WI38 (cell line): ENCODE data around the gene HCFC1R1.

ENCODE experiments used
- H3K4me3 ChIP-seq: 2 replicates; pipeline ENCODE4 v1.5.1; 2011; ENCODE audit warnings: low read depth, mild to moderate bottlenecking, control low read depth, low read length
- TF ChIP-seq, protein P1 (sequence below): IDR thresholded peaks from 2 replicates; pipeline ENCODE4 v1.5.1; 2012; ENCODE audit warnings: low read depth, mild to moderate bottlenecking, control low read depth, low read length

Gene HCFC1R1

DNA sequence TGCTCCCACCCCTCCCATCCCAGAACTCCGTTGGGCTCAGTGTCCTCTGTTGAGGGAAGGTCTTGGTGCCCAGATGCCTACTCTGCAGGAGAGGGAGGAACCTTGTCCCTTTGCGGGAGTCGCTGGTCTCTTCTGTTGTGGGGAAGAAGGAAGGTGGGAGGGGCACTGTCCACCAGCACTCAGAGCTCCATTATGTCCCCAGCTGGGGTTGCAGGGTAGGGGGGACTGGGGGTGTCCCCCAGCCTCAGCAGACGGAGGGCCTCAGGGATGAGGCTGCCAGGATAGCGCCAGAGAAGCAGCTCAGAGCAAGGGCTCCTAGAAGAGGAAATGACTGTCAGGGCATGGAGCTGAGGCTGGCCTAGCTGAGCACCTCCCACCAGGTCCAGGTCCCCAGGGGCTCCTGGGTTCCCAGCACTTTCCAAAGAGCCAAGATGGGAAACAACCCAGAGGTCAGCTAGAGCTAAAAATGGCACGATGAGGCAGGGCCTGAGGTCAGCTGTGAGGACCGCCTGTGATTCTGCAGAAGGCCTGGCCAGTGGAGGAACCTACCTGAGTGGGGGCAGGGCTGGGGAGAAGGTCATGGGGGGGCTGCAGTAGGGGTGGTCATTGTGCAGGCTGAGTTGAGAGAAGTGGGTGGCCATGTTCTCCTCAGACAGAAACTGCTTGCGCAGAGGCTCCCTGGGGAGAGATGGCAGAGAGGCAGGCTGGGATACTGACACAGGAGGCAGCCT is 893 bp downstream of the HCFC1R1 start:
- peak overlapping the region; percentile 93 for H3K4me3 ChIP-seq
- TF ChIP-seq, protein P1, sequence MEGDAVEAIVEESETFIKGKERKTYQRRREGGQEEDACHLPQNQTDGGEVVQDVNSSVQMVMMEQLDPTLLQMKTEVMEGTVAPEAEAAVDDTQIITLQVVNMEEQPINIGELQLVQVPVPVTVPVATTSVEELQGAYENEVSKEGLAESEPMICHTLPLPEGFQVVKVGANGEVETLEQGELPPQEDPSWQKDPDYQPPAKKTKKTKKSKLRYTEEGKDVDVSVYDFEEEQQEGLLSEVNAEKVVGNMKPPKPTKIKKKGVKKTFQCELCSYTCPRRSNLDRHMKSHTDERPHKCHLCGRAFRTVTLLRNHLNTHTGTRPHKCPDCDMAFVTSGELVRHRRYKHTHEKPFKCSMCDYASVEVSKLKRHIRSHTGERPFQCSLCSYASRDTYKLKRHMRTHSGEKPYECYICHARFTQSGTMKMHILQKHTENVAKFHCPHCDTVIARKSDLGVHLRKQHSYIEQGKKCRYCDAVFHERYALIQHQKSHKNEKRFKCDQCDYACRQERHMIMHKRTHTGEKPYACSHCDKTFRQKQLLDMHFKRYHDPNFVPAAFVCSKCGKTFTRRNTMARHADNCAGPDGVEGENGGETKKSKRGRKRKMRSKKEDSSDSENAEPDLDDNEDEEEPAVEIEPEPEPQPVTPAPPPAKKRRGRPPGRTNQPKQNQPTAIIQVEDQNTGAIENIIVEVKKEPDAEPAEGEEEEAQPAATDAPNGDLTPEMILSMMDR = no peak

- H3K4me3 ChIP-seq = peak overlapping the region; percentile 93
- TF ChIP-seq, protein P1 = no peak
These were observed 1.5 kb downstream of the HCFC1R1 start for GRCh38 chr16:3022208-3022683.

DNA sequence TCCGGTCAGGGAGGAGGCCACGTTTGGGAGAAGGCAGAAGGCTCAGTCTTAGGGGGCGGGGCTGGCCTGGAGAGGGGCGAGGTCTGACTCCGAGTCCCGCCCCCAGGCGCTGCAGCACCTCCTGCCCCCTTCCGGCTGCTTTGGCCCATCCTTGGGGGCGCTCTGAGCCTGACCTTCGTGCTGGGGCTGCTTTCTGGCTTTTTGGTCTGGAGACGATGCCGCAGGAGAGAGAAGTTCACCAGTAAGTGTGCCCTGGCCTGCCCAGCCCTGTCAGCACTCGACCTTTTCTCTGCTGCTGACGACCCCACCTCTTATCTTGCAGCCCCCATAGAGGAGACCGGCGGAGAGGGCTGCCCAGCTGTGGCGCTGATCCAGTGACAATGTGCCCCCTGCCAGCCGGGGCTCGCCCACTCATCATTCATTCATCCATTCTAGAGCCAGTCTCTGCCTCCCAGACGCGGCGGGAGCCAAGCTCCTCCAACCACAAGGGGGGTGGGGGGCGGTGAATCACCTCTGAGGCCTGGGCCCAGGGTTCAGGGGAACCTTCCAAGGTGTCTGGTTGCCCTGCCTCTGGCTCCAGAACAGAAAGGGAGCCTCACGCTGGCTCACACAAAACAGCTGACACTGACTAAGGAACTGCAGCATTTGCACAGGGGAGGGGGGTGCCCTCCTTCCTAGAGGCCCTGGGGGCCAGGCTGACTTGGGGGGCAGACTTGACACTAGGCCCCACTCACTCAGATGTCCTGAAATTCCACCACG is 2.1 kb downstream of the HCFC1R1 start:
- H3K4me3 ChIP-seq = peak overlapping the region; percentile 93

DNA sequence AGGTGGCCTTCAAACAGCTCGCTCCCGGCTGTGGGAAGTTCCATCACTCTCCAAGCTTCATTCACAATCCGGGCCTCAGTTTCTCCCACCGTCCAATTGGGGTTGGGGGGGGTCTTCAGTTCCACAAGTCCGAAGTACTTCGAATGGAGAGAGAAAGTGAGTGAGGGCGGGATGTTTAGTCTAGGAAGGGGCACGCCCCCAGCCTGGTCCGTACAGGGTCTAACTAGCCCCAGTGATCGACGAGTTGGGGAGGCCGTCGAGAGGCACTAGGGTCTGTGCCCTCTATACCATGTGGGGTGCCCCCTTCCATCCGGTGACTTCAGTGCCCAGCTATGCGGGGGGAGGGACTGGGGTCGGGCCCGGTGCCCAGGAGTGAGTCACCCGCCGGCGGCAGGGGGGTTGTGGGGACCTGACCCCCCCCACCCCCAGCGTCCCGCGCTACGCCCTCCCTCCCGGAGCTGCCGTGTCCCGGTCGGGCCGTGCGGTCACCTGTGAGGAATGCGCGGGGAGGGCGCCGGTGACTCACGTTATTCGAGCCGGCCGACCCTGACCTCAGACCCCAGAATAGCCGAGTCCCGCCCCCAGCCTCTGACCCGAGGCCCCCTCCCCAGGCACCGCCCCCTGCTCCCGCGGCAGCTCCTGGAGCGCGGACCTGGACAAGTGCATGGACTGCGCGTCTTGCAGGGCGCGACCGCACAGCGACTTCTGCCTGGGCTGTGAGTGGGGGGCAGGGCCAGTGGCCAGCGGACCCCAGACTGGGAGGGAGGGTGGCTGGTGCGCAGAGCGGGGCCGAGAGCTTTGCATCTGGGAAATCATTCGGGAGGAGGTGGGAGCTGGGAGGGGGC is 2.9 kb downstream of the HCFC1R1 start:
- TF ChIP-seq, protein P1 = no peak
- H3K4me3 ChIP-seq = peak overlapping the region; percentile 93

More for the DNA sequence above, 2.1 kb downstream of the HCFC1R1 start:
- TF ChIP-seq, protein P1 = peak; percentile 22; the same call in 1 of the 2 replicates

DNA sequence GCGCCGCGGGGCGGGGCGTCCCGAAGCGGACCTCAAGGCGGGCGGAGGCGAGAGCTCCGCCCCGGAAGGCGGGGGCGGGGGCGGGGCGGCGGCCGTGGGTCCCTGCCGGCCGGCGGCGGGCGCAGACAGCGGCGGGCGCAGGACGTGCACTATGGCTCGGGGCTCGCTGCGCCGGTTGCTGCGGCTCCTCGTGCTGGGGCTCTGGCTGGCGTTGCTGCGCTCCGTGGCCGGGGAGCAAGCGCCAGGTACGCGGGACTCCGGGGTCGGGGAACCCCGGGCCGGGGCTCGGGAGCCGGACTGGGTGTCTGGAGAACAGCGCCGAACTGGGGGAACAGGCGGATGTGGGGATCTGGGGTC is 3.5 kb downstream of the HCFC1R1 start, which contains the start of gene TNFRSF12A:
TSS of gene TNFRSF12A (plus strand) at position 122 of the 357 bp plus-strand sequence. CDS start at position 152, 30 bp downstream.
- peak within 1 kb of the TSS; percentile 93 for H3K4me3 ChIP-seq
- TF ChIP-seq, protein P1 = no peak

GRCh38 chr16:3019594-3020246 is 4.0 kb downstream of the HCFC1R1 start:
- peak overlapping the region; percentile 93 for H3K4me3 ChIP-seq
- TF ChIP-seq, protein P1 = no peak
